ENCODE data around the gene POLN.

Gene POLN

DNA sequence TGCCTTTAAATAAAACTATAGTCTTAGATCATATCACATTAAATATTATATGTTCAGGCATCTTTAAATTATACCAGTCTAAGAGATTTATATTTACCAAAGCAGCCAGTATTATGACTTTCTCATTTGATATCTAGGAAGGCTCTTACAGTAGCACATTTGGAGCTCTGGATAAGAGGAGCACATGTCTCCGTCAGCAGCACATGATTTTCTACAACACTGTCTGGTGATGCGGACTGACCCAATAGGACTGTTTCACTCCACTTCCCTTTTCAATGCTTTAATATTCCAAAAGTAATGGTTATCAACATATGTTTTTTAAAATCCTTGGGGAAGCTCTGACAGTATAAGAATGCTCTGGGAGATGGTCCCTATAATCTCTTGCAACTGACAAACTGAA lies 61.5 kb downstream of the POLN start:
- no peak for DNase-seq (ENCODE audit: low read depth)
- TF ChIP-seq POLR2A (IDR thresholded peaks at IDR 0.05; ENCODE audit: extremely low read depth, insufficient read length) (no peak), MYC (IDR thresholded peaks at IDR 0.05; ENCODE audit: low read depth, low read length) (peak; percentile 61)
- TF ChIP-seq, protein P1, sequence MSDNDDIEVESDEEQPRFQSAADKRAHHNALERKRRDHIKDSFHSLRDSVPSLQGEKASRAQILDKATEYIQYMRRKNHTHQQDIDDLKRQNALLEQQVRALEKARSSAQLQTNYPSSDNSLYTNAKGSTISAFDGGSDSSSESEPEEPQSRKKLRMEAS (IDR thresholded peaks at IDR 0.05; ENCODE audit: low read depth, low read length), result peak; percentile 87
- TF ChIP-seq, protein P2, sequence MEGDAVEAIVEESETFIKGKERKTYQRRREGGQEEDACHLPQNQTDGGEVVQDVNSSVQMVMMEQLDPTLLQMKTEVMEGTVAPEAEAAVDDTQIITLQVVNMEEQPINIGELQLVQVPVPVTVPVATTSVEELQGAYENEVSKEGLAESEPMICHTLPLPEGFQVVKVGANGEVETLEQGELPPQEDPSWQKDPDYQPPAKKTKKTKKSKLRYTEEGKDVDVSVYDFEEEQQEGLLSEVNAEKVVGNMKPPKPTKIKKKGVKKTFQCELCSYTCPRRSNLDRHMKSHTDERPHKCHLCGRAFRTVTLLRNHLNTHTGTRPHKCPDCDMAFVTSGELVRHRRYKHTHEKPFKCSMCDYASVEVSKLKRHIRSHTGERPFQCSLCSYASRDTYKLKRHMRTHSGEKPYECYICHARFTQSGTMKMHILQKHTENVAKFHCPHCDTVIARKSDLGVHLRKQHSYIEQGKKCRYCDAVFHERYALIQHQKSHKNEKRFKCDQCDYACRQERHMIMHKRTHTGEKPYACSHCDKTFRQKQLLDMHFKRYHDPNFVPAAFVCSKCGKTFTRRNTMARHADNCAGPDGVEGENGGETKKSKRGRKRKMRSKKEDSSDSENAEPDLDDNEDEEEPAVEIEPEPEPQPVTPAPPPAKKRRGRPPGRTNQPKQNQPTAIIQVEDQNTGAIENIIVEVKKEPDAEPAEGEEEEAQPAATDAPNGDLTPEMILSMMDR (IDR thresholded peaks at IDR 0.05; ENCODE audit: low read depth, low read length), result no peak
- H3K4me3 ChIP-seq (ENCODE audit: low read depth, low read length), result no peak overlapping the region

DNA sequence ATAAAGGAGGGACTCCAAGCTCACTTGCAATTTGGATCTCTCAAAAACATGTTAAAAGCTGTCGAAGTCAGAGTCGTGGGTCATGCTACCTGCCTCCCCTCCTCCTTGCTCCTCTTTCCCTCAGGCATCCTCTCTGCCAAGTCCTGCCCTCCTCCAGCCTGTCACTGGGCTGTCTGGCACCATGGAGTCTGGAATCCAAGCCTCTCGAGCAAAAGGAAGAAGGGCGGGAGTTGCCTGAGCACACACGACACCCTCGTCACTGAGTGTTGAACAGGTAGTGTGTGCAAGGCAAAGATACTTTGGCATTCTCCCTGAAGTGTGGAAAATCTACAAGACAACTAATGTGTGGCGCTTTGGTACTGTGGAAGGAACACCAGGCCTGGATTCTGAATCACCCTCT lies 62.2 kb downstream of the POLN start:
- DNase-seq (ENCODE audit: low read depth), result no peak
- no peak overlapping the region for H3K4me3 ChIP-seq (ENCODE audit: low read depth, low read length)
- TF ChIP-seq, protein P1 (IDR thresholded peaks at IDR 0.05; ENCODE audit: low read depth, low read length), result no peak
- TF ChIP-seq MYC (IDR thresholded peaks at IDR 0.05; ENCODE audit: low read depth, low read length), result no peak
- TF ChIP-seq, protein P2 (IDR thresholded peaks at IDR 0.05; ENCODE audit: low read depth, low read length), result no peak

DNA sequence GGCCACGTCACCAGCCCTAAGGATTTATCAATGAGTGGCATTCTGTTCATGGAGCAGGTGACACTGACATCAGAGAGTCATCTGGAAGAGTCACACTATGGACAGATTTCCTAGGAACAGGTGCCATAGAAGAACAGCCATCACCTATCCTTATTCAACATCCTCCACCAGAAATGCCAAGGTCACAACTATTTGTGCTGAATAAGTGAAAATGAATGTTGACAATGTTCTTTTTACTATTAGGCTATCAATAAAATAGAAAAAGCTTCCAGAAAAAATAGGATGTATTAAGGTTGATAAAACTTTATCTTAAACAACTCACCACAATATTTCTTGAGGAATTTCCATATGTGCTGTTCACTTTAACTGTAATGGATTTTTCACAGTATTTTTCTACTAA lies 62.9 kb downstream of the POLN start:
- H3K4me3 ChIP-seq (ENCODE audit: low read depth, low read length), result no peak overlapping the region
- TF ChIP-seq, protein P2 (IDR thresholded peaks at IDR 0.05; ENCODE audit: low read depth, low read length), result no peak
- TF ChIP-seq MYC (IDR thresholded peaks at IDR 0.05; ENCODE audit: low read depth, low read length), result no peak
- TF ChIP-seq, protein P1 (IDR thresholded peaks at IDR 0.05; ENCODE audit: low read depth, low read length), result no peak
- TF ChIP-seq POLR2A (IDR thresholded peaks at IDR 0.05; ENCODE audit: extremely low read depth, insufficient read length), result no peak
- DNase-seq (ENCODE audit: low read depth), result no peak

DNA sequence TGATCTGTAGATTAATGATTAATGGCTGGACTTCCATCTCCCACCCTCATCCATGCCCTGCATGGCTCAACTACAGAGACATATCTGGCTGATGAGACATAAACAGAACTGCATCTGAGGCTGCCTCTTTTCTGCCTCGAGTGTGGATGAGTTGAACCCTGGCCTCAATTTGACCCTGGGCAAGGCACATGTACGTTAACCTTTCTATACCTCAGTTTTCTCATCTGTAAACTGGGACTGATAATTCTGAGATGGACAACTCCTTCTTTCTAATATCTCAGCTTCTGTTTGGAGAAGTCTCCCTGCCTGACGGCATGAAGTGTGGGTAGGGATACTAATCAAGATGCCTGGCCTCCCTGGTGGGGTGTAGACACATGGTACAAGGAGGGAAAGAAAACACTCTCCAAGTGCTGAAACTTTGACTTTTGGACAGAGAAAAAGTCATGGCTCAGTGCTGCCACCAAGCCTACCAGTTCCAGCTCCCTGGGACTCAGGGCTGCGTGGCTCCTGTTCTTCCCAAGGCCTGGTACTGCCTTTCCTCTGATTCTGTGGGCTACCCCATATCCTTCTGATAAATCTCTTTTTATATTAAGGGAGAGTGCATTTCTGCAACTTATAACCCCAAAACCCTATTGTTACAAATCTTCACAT lies 64.4 kb downstream of the POLN start:
- no peak overlapping the region for H3K4me3 ChIP-seq (ENCODE audit: low read depth, low read length)
- TF ChIP-seq MYC (IDR thresholded peaks at IDR 0.05; ENCODE audit: low read depth, low read length) (no peak; the same call in 1 of the 2 replicates), POLR2A (IDR thresholded peaks at IDR 0.05; ENCODE audit: extremely low read depth, insufficient read length) (no peak)
- TF ChIP-seq, protein P1 (IDR thresholded peaks at IDR 0.05; ENCODE audit: low read depth, low read length), result peak; percentile 74
- TF ChIP-seq, protein P2 (IDR thresholded peaks at IDR 0.05; ENCODE audit: low read depth, low read length), result peak; percentile 22
- DNase-seq (ENCODE audit: low read depth), result peak; percentile 40

DNA sequence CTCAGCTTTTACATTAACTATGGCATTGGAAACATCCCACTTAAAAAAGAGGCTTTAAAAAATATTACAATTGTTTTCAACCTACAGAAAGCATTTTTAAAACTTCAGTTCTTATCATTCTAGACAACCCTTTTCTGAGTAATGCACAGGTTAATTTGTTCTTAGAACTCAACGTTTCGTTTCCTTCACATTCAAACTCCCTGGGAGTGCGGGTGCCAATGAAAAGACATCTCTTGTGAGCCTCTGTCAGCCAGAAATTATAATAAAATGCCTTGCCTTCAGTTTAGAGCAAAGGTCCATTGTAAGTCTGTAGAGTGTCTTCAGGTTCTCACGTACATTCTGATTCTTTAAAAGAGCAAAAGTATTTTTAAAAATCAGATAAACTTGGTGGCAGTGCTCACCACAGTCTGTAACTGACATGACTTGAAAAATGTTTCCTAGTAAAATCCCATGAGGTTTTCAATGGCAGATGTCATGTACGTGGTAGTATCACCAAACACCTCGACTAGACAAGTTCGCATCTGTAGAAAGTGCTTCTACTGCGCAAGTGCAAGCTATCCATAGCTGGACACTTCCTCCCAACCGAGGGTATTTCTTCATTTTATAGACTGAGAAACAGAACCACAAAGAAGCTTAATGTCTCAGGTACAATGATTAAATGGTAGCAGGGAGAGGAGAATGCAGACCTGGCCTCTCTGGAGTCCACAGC lies 65.8 kb downstream of the POLN start:
- DNase-seq (ENCODE audit: low read depth), result peak; percentile 51
- TF ChIP-seq, protein P2 (IDR thresholded peaks at IDR 0.05; ENCODE audit: low read depth, low read length), result no peak
- TF ChIP-seq MYC (IDR thresholded peaks at IDR 0.05; ENCODE audit: low read depth, low read length) (no peak), POLR2A (IDR thresholded peaks at IDR 0.05; ENCODE audit: extremely low read depth, insufficient read length) (no peak)
- TF ChIP-seq, protein P1 (IDR thresholded peaks at IDR 0.05; ENCODE audit: low read depth, low read length), result peak; percentile 35; the same call in 1 of the 2 replicates
- no peak overlapping the region for H3K4me3 ChIP-seq (ENCODE audit: low read depth, low read length)
